GM12872 (cell line): ENCODE measurements around the gene SYNPO.
A peak's percentile ranks its signal among the peaks of the same experiment; 100 is the strongest.

Source experiments
- CTCF ChIP-seq: IDR thresholded peaks from 3 replicates; pipeline ENCODE4 v1.5.1; 2011; ENCODE audit warnings: low read depth, mild to moderate bottlenecking, low read length, moderate library complexity; ENCODE audit not compliant: insufficient read depth

SYNPO gene

GRCh38 chr5:150607991-150608390 lies 32.5 kb upstream of the SYNPO start:
- TF ChIP-seq CTCF, result no peak

GRCh38 chr5:150608991-150609390 lies 31.5 kb upstream of the SYNPO start:
- no peak for TF ChIP-seq CTCF

- TF ChIP-seq CTCF, result no peak
Observed at GRCh38 chr5:150609843-150610584, 30.4 kb upstream of the SYNPO start.

- TF ChIP-seq CTCF, result no peak
Observed at GRCh38 chr5:150611026-150611425, 29.4 kb upstream of the SYNPO start.

GRCh38 chr5:150612405-150612804 lies 28.1 kb upstream of the SYNPO start:
- no peak for TF ChIP-seq CTCF

GRCh38 chr5:150612905-150613670 lies 27.4 kb upstream of the SYNPO start:
- TF ChIP-seq CTCF, result no peak

GRCh38 chr5:150613991-150614660 lies 26.3 kb upstream of the SYNPO start:
- peak; percentile 32; the same call in 1 of the 3 replicates for TF ChIP-seq CTCF
